Astrocyte of the hippocampus (primary cell): ENCODE data around the gene SNX1.
"Not testable (repeated sequence)": the region's sequence is repeated elsewhere in the genome, so short reads cannot be mapped to it uniquely, and the experiment has no call there.

ENCODE experiments used
- DNase-seq: peaks from one replicate; pipeline ENCODE4 v3.0.0; 2011; ENCODE audit warnings: low read depth, low spot score

SNX1 gene, protein sequence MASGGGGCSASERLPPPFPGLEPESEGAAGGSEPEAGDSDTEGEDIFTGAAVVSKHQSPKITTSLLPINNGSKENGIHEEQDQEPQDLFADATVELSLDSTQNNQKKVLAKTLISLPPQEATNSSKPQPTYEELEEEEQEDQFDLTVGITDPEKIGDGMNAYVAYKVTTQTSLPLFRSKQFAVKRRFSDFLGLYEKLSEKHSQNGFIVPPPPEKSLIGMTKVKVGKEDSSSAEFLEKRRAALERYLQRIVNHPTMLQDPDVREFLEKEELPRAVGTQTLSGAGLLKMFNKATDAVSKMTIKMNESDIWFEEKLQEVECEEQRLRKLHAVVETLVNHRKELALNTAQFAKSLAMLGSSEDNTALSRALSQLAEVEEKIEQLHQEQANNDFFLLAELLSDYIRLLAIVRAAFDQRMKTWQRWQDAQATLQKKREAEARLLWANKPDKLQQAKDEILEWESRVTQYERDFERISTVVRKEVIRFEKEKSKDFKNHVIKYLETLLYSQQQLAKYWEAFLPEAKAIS

DNA sequence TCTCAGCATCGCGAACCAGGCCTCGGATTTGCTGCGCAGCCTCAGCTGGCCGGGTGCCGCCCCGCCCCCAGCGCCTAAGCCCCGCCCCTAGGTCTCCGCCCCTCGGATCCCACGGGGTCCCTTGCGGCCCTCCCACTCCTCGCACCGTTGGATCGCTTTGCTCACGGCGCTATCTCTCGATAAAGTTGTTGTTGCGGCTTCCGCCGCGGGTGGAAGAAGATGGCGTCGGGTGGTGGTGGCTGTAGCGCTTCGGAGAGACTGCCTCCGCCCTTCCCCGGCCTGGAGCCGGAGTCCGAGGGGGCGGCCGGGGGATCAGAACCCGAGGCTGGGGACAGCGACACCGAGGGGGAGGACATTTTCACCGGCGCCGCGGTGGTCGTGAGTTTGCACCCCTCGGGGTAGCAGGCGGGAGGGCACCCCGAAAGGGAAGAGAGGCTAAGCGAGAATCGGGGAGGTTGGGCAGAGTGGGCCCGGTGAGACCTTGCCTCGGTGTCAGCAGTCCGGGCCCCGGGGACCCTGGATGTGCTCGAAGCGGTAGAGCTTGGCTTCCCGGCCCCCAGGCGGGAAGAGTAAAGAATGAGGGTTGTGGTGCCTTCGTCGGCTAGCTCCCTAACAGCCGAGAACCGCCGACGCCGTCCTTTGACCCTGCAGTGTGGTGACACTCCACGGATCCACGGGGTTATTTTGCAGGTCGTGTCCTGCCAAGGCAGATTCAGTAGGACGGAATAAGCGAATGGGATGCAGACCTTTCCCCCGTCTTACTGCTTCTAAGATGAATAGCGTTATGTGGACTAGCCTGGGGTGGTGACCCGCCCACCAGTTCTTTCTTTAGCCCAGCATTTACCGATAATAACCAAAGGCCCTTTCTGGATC lies at the start of gene SNX1:
Gene SNX1 (plus strand): TSS at position 188 of the 873 bp plus-strand sequence. CDS start 32 bp downstream, at position 220.
- DNase-seq = peak; percentile 97

DNA sequence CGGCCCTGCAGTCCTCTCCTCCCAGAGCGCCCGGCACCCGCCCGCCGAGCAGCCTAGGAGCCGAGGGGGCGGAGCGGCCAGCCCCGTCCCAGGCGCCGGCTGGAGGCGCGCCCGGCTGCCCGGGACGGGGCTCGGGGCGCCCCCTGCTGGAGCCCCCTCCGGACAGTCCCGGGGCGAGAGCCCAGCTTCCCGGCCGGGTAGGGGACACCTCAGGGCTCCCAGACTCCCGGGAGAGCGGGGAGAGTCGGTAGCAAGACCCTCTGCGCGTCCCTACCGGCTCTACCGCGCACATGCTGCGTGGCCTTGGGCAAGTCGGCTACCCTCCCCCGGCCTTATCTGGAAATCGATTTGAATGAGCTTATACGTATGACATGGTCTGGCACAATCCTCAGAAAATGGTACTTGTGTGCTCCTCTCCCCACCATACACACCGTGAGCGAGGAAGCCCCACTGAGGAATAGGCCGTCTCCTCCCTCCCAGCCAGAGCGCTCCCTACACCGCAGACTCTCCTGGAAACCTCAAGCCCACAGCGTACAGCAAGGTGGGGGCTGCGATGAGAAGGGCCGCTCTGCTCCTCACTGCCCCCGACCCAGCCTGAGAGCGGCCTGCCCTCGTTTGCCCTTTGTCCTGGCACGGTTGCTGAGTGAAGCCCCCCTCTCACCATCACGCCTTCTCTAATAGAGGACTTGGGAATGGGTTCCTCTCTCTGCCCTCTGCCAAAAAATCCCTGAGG lies 49.2 kb upstream of the SNX1 start, which contains the start of gene DAPK2:
Gene DAPK2 (minus strand): TSS at position 65 of the 733 bp plus-strand sequence. CDS start 6,224 bp downstream, outside the sequence.
- DNase-seq = peak; percentile 89

DNA sequence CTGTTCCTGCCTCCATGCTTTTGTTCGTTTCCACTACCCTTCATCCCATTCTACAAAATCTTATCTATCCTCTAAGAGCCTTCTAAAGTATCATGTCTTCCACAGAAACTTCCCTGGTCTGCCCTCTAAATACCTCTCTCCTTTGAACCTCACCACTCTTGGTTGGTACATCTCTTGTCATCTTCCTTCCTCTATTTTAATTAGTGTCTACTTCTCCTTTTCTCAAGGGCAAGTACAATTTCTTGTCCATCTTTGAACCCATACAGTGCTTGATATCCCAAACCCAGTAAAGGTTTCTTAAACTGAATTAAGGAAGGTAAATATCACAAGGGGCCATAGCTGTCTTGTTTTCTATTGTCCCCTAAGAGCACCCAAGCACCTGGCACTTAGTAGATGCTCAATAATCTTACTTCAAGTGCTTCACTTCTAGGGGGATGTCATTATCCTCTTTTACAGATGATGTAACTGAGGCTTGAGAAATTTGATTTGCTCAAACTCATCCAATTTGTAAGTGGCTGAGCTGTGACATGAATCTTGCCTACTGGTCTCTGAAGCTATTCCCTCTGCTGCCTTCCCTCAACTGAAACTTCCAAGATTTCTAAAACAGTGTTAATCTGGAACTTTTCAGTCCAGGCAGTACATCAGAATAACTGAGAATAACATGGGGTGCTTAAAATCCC lies 46.9 kb upstream of the SNX1 start:
- no peak for DNase-seq

DNA sequence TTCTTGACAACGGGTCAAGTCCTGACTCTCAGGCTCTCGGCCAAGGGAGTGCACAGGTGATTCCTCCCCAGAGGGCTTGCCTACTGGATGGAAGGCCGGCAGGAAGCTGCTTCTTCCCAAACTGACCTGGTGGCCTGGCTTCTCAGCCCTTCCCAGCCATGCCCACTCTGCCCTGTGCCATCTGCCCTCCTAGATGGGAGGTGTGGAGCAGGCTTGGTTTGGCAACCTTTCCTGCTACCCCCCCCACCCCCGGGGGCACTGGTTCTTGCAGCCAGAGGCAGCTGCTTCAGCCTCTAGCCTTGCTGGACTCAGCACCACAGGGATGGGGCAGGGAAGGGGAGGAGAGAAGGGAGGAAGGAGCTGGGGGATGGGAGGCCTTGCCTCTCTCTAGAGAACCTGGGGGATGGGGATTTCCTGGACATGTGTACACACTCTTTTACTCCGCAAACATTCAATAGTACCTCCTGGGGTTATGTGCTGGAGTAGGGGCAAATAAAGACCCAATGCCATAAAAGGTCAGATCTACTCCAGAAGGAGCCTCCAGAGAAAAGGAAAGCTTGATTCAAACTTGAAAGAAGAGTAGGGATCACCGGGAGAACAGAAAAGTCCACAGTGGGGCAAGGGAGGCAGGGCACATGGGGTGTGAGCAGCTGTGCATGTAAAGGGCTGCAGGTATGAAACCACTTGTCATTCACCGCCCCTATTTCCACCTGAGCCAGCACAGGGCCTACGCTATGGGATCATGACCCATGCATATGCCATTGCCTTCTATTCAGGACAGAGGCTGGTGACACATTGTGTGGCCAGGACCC lies 45.3 kb upstream of the SNX1 start:
- no peak for DNase-seq

DNA sequence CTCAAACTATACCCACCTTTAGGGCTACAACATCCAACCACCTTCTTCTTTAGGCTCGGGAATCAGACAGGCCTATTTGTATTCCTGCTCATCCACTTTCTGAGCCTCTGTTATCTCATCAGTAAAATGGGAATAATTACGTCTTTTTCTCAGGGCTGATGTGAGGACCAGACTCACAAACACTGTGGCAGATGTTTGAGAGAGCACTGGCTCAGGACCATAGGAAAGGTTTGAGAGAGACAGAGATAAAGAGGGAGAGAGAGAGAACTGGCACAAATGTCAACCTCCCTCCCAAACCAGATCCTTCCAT lies 44.7 kb upstream of the SNX1 start:
- no peak for DNase-seq

DNA sequence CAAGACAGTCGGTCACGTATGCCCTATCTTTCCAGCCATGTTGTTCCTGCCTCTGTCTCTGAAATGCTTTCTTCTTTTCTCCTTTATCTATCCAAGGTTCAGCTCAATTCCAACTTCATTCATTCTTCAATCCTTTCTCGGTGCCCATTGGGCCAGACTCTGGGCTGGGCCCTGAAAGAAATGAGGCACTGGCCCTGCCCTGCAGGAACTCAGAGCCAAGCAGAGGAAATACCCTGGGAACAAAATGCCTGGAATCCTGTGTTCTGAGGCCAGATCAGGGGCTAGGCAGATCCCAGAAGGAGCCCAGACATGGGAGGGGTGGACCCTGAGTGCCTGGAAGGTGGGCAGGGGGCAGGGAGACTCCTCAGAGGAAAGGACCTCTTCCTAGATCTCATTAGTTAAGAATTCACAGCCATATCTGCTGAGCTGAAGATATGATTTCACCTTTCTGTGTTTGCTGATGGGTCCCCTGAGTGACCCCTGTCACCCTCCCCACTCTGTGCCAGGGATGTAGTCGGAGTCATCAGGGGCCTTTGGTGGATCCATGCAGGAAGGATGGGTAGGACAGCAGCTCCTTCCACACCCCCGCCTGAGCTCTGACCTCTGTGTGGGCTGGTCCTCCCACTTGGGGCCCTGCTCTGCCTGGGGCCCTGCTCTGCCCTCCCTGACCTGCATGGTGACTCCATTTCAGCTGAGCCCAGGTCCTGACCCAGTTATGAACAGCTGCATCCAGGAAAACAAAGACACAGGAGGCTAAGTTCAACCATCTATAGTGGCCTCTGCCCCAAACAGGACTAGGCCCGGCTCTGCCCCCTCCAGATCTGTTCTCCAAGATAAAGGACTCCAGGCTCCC lies 44.1 kb upstream of the SNX1 start:
- no peak for DNase-seq

DNA sequence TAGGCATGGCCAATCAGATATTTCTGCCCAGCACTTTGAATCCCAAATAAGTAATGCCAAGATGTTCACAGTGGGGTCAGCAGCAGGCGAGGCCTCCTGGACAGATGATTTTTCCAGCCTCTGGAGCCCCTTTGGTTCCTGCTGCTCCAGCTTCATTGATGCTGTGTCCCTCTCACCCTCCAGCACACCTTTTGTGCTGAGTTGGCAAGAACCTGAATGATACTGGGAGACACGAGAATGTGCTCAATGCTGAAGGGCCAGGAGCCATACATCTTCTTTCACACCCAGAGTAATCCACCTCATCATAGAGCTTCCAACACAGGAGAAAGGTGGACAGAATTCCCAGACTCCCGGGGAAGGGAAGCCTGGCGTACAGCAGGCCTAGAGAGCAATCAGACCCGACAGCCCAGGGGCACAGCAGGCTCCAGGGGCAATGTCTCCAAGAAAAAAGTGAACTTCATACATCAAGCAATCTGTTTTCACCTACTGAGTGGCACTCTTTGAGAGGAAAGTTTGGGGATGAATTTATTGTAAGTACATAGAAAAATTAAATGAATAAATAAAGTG lies 42.8 kb upstream of the SNX1 start:
- no peak for DNase-seq

DNA sequence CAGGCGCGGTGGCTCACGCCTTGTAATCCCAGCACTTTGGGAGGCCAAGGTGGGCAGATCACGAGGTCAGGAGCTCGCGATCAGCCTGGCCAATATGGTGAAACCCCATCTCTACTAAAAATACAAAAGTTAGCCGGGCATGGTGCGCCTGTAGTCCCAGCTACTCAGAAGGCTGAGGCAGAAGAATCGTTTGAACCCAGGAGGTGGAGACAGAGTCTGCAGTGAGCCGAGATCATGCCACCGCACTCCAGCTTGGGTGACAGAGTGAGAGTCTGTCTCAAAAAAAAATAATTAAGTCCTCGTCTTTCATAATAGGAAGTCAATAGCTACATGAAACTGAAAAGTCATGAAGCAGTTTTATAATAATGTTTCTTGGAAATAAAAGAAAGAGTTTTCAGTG lies 42.1 kb upstream of the SNX1 start:
- DNase-seq = not testable (repeated sequence)

DNA sequence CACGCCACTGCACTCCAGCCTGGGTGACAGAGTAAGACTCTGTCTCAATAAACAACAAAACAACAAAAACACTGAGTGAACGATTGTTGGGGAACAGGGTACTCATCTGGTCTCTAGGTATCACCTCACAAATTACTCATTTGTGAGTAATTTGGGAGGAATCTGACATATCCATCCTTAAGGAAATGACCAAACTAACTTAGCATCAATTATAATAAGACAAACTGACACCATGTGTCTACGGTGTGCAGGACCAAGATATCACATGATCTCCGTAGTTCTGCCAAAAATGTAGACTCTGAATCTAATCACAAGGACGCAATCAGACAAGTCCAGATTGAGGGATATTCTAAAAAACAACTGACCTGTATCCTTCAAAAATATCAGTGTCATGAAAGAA lies 37.5 kb upstream of the SNX1 start:
- no peak for DNase-seq

DNA sequence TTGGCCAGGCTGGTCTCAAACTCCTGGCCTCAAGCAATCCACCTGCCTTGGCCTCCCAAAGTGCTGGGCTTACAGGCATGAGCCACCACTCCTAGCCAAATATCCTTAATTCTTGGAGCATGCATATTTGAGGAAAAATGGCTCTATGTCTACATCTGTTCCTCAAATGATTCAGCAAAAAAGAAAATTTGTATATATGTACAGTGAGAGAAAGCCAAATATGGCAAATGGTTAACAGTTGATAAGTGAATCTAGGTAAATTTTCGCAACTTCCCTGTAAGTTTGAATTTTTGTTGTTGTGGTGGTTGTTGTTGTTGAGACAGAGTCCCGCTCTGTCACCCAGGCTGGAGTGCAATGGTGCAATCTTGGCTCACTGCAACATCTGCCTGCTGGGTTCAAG lies 36.7 kb upstream of the SNX1 start:
- DNase-seq = not testable (repeated sequence)

DNA sequence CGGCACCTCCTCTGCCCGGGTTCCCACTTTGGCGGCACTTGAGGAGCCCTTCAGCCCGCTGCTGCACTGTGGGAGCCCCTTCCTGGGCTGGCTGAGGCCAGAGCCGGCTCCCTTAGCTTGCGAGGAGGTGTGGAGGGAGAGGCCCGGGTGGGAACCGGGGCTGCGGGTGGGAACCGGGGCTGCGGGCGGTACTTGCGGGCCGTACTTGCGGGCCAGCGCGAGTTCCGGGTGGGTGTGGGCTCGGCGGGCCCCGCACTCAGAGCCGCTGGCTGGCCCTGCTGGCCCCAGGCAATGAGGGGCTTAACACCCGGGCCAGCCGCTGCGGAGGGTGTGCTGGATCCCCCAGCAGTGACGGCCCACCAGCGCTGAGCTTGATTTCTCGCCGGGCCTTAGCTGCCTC lies 35.1 kb upstream of the SNX1 start:
- no peak for DNase-seq

DNA sequence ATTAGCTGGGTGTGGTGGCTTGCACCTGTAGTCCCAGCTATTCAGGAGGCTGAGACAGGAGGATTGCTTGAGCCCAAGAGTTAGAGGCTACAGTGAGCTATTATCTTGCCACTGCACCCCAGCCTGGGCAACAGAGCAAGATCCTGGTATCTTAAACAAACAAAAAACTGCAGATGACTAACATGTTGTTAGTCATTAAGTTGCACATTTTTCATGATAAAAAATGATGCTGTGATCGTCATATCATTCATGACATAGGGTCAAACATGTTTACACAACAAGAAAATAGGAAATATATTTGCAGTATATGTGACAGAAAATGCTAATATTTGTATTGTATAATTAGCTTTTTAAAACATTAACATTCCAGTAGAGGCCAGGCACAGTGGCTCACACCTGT lies 29.3 kb upstream of the SNX1 start:
- no peak for DNase-seq

DNA sequence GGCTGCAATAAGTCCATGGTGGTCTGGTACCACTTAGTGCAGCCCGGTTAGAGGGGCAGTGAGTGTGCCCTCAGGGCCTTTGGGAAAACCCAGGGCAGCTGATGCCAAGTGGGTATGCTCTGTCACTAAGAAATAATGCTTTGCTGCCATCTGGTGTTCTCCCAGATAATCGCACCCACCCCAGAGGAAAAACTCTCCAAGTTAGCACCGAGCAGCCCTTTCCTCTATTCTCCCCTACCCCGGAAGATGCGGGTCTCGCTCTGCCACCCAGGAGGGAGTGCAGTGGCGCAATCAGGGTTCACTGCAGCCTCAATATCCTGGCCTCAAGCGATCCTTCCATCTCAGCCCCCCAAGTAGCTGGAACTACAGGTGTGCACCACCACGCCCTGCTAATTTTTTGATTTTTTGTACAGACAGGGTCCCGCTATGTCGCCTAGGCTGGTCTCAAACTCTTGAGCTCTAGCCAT lies 28.2 kb upstream of the SNX1 start:
- DNase-seq = peak; percentile 79

DNA sequence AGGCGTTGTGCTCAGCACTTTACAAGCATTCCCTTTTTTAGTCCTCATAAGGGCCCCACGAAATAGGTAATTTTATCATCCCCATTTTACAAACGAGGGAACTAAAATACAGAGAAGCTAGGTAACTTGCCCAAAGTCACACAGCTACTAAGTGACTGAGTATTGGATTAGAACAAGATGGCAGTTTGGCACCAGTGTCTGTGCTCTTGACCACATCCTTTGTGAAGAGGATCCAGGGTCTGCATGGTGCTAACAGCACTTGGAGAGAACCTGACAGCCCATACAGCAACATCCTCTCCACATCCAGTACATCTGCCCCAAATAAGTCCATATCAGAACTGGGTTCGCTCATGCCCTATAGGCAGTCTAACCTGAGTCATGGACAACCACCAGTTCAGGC lies 27.6 kb upstream of the SNX1 start:
- DNase-seq = no peak

DNA sequence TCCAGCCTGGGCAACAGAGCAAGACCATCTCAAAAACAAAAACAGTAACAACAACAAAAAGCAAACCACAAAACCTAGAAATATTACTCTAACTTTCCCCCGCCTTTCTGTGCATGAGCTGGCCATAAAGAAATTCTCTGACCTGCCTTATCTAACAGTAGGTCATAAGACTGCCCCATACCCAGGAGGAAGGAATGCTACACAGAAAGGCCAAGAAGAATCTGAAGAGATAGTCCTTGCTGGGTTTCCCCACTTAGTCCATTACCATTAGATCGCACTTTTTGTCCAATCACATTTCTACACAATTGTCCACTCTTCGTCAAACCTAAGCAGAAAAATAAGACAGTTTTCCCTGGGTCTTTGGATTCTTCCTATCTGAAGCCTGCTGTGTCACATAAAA lies 25.7 kb upstream of the SNX1 start:
- no peak for DNase-seq

DNA sequence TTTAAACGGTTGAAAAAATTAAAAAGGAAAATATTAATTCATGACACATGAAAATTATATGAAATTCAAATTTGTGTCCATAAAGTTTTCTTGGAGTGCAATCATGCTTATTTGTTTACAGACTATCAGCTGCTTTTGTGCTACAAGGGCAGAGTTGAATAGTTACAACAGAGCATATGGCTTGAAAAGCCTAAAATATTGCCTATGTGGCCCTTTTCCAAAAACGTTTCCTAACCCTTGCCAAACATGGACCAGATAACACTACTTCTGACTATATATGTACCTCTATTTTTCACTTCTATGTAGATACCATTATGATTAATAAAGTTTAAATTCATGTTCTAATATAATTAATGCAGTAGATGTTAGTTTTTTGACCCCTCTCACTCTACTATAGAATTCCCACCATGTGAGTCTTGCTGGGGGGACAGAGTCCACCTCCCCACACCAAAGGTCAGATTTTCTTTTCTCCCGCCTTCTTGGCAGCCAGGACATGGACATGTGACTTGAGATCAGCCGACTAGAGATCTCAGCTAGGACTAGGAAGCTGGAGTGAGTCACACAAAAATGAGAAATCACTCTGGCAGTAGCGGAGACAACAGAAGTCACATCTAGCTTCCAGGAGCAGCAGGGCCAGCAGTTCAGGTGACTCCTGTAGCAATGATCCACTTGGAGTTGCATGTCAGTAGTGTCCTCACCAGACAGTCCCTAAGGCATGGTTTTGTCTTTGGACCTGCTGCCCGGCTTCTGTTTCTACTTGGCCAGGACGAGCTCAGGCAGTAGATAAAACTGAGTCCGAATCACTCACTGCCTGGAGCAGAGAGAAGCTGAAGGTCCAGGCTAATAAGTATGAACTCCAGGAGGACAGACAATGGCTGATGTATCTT lies 24.6 kb upstream of the SNX1 start:
- DNase-seq = peak; percentile 74

DNA sequence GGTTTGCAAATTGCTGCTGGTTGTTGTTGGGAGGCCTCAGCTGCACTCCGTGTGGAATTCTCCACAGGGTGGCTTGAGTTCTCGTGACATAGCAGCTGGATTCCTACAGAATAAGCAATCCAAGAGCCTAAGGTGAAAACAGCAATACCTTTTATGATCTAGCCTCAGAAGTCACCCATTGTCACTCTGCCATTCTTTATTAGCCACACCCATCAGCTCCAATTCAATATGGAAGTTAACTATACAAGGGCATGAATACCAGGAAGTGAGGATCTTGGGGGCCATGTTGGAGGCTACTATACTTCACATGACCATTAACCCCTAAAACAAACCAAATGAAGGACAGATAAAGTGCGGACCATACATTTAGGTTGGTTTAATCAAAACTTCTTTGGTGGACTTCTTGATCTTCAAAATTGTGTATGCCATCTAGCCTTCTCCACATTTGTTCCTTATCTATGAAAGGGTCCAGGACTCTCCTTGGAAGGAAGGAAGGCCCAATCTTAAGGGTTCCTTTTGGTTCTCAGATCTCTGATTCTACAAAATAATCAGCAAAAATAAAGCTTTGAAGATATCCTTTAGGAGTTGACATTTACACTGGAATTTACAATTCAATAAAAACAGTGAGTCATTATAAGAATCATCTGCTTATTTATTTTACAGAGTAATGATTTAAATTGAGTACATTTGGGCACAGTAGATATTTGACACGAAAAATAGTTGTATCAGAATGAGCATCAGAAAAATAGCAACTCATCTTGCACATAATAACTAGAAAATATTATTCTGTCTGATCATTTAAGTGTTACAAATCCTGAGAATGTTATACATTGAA lies 23.6 kb upstream of the SNX1 start:
- DNase-seq = no peak
